ENCODE measurements around the gene CNGA3.
"Not testable (repeated sequence)": the region's sequence is repeated elsewhere in the genome, so short reads cannot be mapped to it uniquely, and the experiment has no call there.

The CNGA3 gene

GRCh38 chr2:98434492-98434891 is 88.2 kb downstream of the CNGA3 start:
- no peak for DNase-seq (ENCODE audit: low read depth, low spot score)
- H3K27ac ChIP-seq: no peak overlapping the region

- DNase-seq (ENCODE audit: low read depth, low spot score); H3K27ac ChIP-seq: not testable (repeated sequence)
Observed at GRCh38 chr2:98435670-98436069, 89.4 kb downstream of the CNGA3 start.

GRCh38 chr2:98436734-98437133 is 90.5 kb downstream of the CNGA3 start:
- H3K27ac ChIP-seq: no peak overlapping the region
- no peak for DNase-seq (ENCODE audit: low read depth, low spot score)

- no peak for DNase-seq (ENCODE audit: low read depth, low spot score)
- no peak overlapping the region for H3K27ac ChIP-seq
Observed at GRCh38 chr2:98438190-98439133, 92.2 kb downstream of the CNGA3 start.

GRCh38 chr2:98441706-98442450 is 95.6 kb downstream of the CNGA3 start:
- no peak overlapping the region for H3K27ac ChIP-seq
- DNase-seq (ENCODE audit: low read depth, low spot score): no peak

GRCh38 chr2:98442488-98442887 is 96.2 kb downstream of the CNGA3 start:
- DNase-seq (ENCODE audit: low read depth, low spot score): no peak
- no peak overlapping the region for H3K27ac ChIP-seq

GRCh38 chr2:98444436-98445176 is 98.3 kb downstream of the CNGA3 start, which contains the start of gene INPP4A:
TSS of gene INPP4A (plus strand) at chr2:98444858. CDS start at chr2:98520049, 75,191 bp downstream.
- DNase-seq (ENCODE audit: low read depth, low spot score): no peak
- H3K27ac ChIP-seq: peak within 1 kb of the TSS; percentile 37

GRCh38 chr2:98445177-98445682 is 99.0 kb downstream of the CNGA3 start:
- H3K27ac ChIP-seq: peak overlapping the region; percentile 37
- DNase-seq (ENCODE audit: low read depth, low spot score): no peak

- H3K27ac ChIP-seq: no peak overlapping the region
- no peak for DNase-seq (ENCODE audit: low read depth, low spot score)
Observed at GRCh38 chr2:98445683-98446581, 99.7 kb downstream of the CNGA3 start.

GRCh38 chr2:98446850-98447249 is 100.6 kb downstream of the CNGA3 start:
- H3K27ac ChIP-seq: no peak overlapping the region

More at GRCh38 chr2:98446850-98447249, 100.6 kb downstream of the CNGA3 start:
- no peak for DNase-seq (ENCODE audit: low read depth, low spot score)
